Measurements from ENCODE around the gene GARIN3. TPM values are rescaled to one million over a fixed set of nuclear protein-coding genes. Genes with fewer than 3 reads are reported as not detected.

The GARIN3 gene
- total and polyA plus RNA-seq, 2 donors (not counting 3 experiments of a cell fraction or from before 2014, with no cell fraction given) = not detected

DNA sequence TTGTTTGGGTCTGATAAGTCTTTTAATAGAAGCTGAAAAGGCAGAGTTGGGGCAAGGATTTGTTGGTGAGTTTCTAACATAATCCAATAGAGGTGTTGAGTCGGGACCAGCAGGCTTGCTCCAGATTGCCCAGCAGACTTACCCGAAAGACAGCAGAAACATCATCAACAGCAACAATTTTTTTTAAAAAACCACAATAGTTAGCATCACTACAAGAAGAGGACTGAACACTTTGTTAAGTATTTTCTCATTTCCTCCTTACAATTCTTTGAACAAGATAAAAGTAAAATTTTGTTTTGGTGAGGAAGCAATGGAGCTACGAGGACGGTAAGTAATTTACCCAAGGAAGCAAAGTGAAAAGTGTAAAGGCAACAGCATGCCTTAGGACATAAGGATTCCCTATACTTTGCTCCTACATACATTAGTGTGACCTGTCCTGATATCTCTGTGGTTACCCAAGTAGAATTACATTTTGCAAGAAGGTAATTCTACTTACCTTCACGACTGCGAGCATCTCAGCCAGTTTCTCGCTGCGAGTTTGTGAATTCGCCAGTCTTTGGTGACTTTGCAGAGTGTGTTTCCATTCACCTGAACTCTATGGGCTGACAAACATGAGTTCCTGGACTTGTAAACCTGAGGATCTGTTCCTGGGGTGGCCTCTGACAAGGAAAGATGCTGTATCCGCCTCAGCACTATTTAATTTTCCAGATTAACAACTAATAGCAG is 27.8 kb upstream of the GARIN3 start:
- Histone ChIP-seq H3K27me3 (ENCODE audit: control insufficient read depth in 2 of 2, insufficient read depth in 2 of 2, low read length in 2 of 2) (no peaks in the 10 kb centered on the region), H3K4me3 (replicated peaks in 1 of 3; ENCODE audit: insufficient read depth in 1 of 3, low read depth in 1 of 3, low read length in 3 of 3) (no peak overlapping the region), H3K4me2 (ENCODE audit: insufficient read depth, low read length) (no peak overlapping the region), H4K20me1 (replicated peaks; ENCODE audit: control insufficient read depth, extremely low read depth, insufficient read depth, low read length) (no peaks in the 10 kb centered on the region), H3K9me3 (replicated peaks; ENCODE audit: control insufficient read depth, insufficient read depth, low read length) (no peaks in the 10 kb centered on the region), H3K9ac (replicated peaks; ENCODE audit: extremely low read depth, insufficient read depth, low read length) (no peak overlapping the region), H3K4me1 (ENCODE audit: control insufficient read depth, extremely low read depth, insufficient read depth, low read length) (no peaks in the 10 kb centered on the region), H2AFZ (ENCODE audit: low read depth, low read length) (no peak overlapping the region), H3K27ac (ENCODE audit: insufficient read depth, low read depth, low read length) (no peak overlapping the region), H3K9me1 (replicated peaks; ENCODE audit: control insufficient read depth, extremely low read depth, insufficient read depth, low read length) (no peaks in the 10 kb centered on the region), H3K36me3 (ENCODE audit: control insufficient read depth in 2 of 2, extremely low read depth in 1 of 2, insufficient read depth in 2 of 2, low read length in 2 of 2) (no peaks in the 10 kb centered on the region), H3K79me2 (ENCODE audit: control insufficient read depth, insufficient read depth, low read length) (no peaks in the 10 kb centered on the region)
- DNase-seq (ENCODE audit: low read depth, low spot score) (no peak), FAIRE-seq (no peak)
- TF ChIP-seq MYC (IDR thresholded peaks at IDR 0.05; ENCODE audit: low read depth, low read length) (no peak), POLR2AphosphoS5 (IDR thresholded peaks at IDR 0.05; ENCODE audit: insufficient read depth, low read depth, low read length) (no peak), POLR2A (IDR thresholded peaks at IDR 0.05; ENCODE audit: low read depth, low read length) (no peak), FOS (IDR thresholded peaks at IDR 0.05; ENCODE audit: borderline replicate concordance, insufficient read depth, low read length) (no peak), JUN (IDR thresholded peaks at IDR 0.05; ENCODE audit: borderline replicate concordance, insufficient read depth, insufficient read length, low read depth) (no peak), EZH2 (IDR thresholded peaks at IDR 0.05; ENCODE audit: borderline replicate concordance, low read depth, low read length, severe bottlenecking) (no peak), GATA2 (IDR thresholded peaks at IDR 0.05; ENCODE audit: insufficient read depth, insufficient read length, low read depth, low read length) (no peak)
- TF ChIP-seq, protein P1, sequence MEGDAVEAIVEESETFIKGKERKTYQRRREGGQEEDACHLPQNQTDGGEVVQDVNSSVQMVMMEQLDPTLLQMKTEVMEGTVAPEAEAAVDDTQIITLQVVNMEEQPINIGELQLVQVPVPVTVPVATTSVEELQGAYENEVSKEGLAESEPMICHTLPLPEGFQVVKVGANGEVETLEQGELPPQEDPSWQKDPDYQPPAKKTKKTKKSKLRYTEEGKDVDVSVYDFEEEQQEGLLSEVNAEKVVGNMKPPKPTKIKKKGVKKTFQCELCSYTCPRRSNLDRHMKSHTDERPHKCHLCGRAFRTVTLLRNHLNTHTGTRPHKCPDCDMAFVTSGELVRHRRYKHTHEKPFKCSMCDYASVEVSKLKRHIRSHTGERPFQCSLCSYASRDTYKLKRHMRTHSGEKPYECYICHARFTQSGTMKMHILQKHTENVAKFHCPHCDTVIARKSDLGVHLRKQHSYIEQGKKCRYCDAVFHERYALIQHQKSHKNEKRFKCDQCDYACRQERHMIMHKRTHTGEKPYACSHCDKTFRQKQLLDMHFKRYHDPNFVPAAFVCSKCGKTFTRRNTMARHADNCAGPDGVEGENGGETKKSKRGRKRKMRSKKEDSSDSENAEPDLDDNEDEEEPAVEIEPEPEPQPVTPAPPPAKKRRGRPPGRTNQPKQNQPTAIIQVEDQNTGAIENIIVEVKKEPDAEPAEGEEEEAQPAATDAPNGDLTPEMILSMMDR (IDR thresholded peaks at IDR 0.05; ENCODE audit: extremely low read depth in 1 of 2, insufficient read depth in 1 of 2, low read depth in 1 of 2, low read length in 2 of 2) = no peak
- TF ChIP-seq, protein P2, sequence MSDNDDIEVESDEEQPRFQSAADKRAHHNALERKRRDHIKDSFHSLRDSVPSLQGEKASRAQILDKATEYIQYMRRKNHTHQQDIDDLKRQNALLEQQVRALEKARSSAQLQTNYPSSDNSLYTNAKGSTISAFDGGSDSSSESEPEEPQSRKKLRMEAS (IDR thresholded peaks at IDR 0.05; ENCODE audit: insufficient read depth, insufficient read length) = no peak
- CTCF ChIA-PET = no interaction called here
- BruUV-seq (replicated peaks) = no TSS peak
- dilution Hi-C loops (cut with MboI; ENCODE audit: extremely low pct_ligation_motif_present, low sequenced_read_pairs) (no loop called here), intact Hi-C loops (cut with micrococcal nuclease) (no loop called here)
- POLR2A ChIA-PET = no interaction called here
